ENCODE results near the gene EED. TPM values are rescaled to one million over a fixed set of nuclear protein-coding genes. Genes with fewer than 3 reads are reported as not detected.
"Not testable (repeated sequence)": the region's sequence is repeated elsewhere in the genome, so short reads cannot be mapped to it uniquely, and the experiment has no call there.

EED gene
- polyA plus RNA-seq, 1 donor, result 28.0 TPM

- Histone ChIP-seq H3K36me3 (ENCODE audit: control insufficient read depth, insufficient read depth, low read length) (no peaks in the 10 kb centered on the region), H3K4me1 (ENCODE audit: control insufficient read depth, insufficient read depth, low read length) (no peaks in the 10 kb centered on the region), H3K4me3 (ENCODE audit: low read length) (no peak overlapping the region), H3K27me3 (ENCODE audit: control insufficient read depth, insufficient read depth, low read length) (no peaks in the 10 kb centered on the region), H3K27ac (ENCODE audit: low read length) (no peak overlapping the region), H3K9me3 (ENCODE audit: control insufficient read depth, low read depth, low read length) (no peaks in the 10 kb centered on the region)
- 0% methylated on average over 1 of the region's 3 CpGs for WGBS (ENCODE audit: insufficient coverage, low lambda C conversion rate)
- peak in 1 of 2 donors; percentile 20 for DNase-seq
These were observed 47.1 kb downstream of the EED start for GRCh38 chr11:86291466-86292262.

GRCh38 chr11:86292912-86293616 is 48.5 kb downstream of the EED start:
- DNase-seq, result no peak
- H3K36me3 ChIP-seq (ENCODE audit: control insufficient read depth, insufficient read depth, low read length), result no peaks in the 10 kb centered on the region
- H3K27me3 ChIP-seq (ENCODE audit: control insufficient read depth, insufficient read depth, low read length), result no peaks in the 10 kb centered on the region
- 100% methylated on average over 1 of the region's 6 CpGs for WGBS (ENCODE audit: insufficient coverage, low lambda C conversion rate)
- no peaks in the 10 kb centered on the region for H3K9me3 ChIP-seq (ENCODE audit: control insufficient read depth, low read depth, low read length)
- H3K4me1 ChIP-seq (ENCODE audit: control insufficient read depth, insufficient read depth, low read length), result no peaks in the 10 kb centered on the region
- H3K27ac ChIP-seq (ENCODE audit: low read length), result no peak overlapping the region
- H3K4me3 ChIP-seq (ENCODE audit: low read length), result no peak overlapping the region

- H3K36me3 ChIP-seq (ENCODE audit: control insufficient read depth, insufficient read depth, low read length), result no peaks in the 10 kb centered on the region
- H3K9me3 ChIP-seq (ENCODE audit: control insufficient read depth, low read depth, low read length), result no peaks in the 10 kb centered on the region
- H3K27ac ChIP-seq (ENCODE audit: low read length), result no peak overlapping the region
- H3K27me3 ChIP-seq (ENCODE audit: control insufficient read depth, insufficient read depth, low read length), result no peaks in the 10 kb centered on the region
- H3K4me1 ChIP-seq (ENCODE audit: control insufficient read depth, insufficient read depth, low read length), result no peaks in the 10 kb centered on the region
- H3K4me3 ChIP-seq (ENCODE audit: low read length), result no peak overlapping the region
- DNase-seq, result peak in 1 of 2 donors; percentile 27
These were observed 49.5 kb downstream of the EED start for GRCh38 chr11:86294026-86294425.

- no peaks in the 10 kb centered on the region for H3K27me3 ChIP-seq (ENCODE audit: control insufficient read depth, insufficient read depth, low read length)
- no peaks in the 10 kb centered on the region for H3K9me3 ChIP-seq (ENCODE audit: control insufficient read depth, low read depth, low read length)
- no peak overlapping the region for H3K27ac ChIP-seq (ENCODE audit: low read length)
- no peaks in the 10 kb centered on the region for H3K4me1 ChIP-seq (ENCODE audit: control insufficient read depth, insufficient read depth, low read length)
- 0% methylated on average over 1 of the region's 6 CpGs for WGBS (ENCODE audit: insufficient coverage, low lambda C conversion rate)
- DNase-seq, result no peak
- peak overlapping the region; percentile 96 for H3K4me3 ChIP-seq (ENCODE audit: low read length)
- no peaks in the 10 kb centered on the region for H3K36me3 ChIP-seq (ENCODE audit: control insufficient read depth, insufficient read depth, low read length)
These were observed 57.2 kb downstream of the EED start for GRCh38 chr11:86301742-86302091.

- no peaks in the 10 kb centered on the region for H3K27me3 ChIP-seq (ENCODE audit: control insufficient read depth, insufficient read depth, low read length)
- no peaks in the 10 kb centered on the region for H3K4me1 ChIP-seq (ENCODE audit: control insufficient read depth, insufficient read depth, low read length)
- H3K27ac ChIP-seq (ENCODE audit: low read length), result peak within 1 kb of the TSS; percentile 58
- WGBS (ENCODE audit: insufficient coverage, low lambda C conversion rate), result no CpG with 5 or more reads among the region's 30 CpGs
- DNase-seq, result peak; percentile 95 to 97
- H3K4me3 ChIP-seq (ENCODE audit: low read length), result peak within 1 kb of the TSS; percentile 96
- no peaks in the 10 kb centered on the region for H3K36me3 ChIP-seq (ENCODE audit: control insufficient read depth, insufficient read depth, low read length)
- no peaks in the 10 kb centered on the region for H3K9me3 ChIP-seq (ENCODE audit: control insufficient read depth, low read depth, low read length)
These were observed 57.7 kb downstream of the EED start, which contains the start of gene HIKESHI for GRCh38 chr11:86302092-86302793. HIKESHI (plus strand) TSS chr11:86302240; CDS start chr11:86302449, 209 bp downstream.

- H3K4me1 ChIP-seq (ENCODE audit: control insufficient read depth, insufficient read depth, low read length), result no peaks in the 10 kb centered on the region
- no peak overlapping the region for H3K27ac ChIP-seq (ENCODE audit: low read length)
- no peaks in the 10 kb centered on the region for H3K9me3 ChIP-seq (ENCODE audit: control insufficient read depth, low read depth, low read length)
- DNase-seq, result no peak
- 100% methylated on average over 2 of the region's 2 CpGs for WGBS (ENCODE audit: insufficient coverage, low lambda C conversion rate)
- H3K4me3 ChIP-seq (ENCODE audit: low read length), result peak overlapping the region; percentile 96
- no peaks in the 10 kb centered on the region for H3K27me3 ChIP-seq (ENCODE audit: control insufficient read depth, insufficient read depth, low read length)
- H3K36me3 ChIP-seq (ENCODE audit: control insufficient read depth, insufficient read depth, low read length), result no peaks in the 10 kb centered on the region
These were observed 58.7 kb downstream of the EED start for GRCh38 chr11:86303257-86303656.

GRCh38 chr11:86308710-86309109 is 64.2 kb downstream of the EED start:
- no CpG with 5 or more reads among the region's 4 CpGs for WGBS (ENCODE audit: insufficient coverage, low lambda C conversion rate)
- DNase-seq; H3K9me3 ChIP-seq (ENCODE audit: control insufficient read depth, low read depth, low read length); H3K27me3 ChIP-seq (ENCODE audit: control insufficient read depth, insufficient read depth, low read length); H3K36me3 ChIP-seq (ENCODE audit: control insufficient read depth, insufficient read depth, low read length); H3K4me3 ChIP-seq (ENCODE audit: low read length); H3K4me1 ChIP-seq (ENCODE audit: control insufficient read depth, insufficient read depth, low read length); H3K27ac ChIP-seq (ENCODE audit: low read length): not testable (repeated sequence)

GRCh38 chr11:86313793-86314192 is 69.2 kb downstream of the EED start:
- H3K4me1 ChIP-seq (ENCODE audit: control insufficient read depth, insufficient read depth, low read length), result no peaks in the 10 kb centered on the region
- WGBS (ENCODE audit: insufficient coverage, low lambda C conversion rate), result no CpG with 5 or more reads among the region's 2 CpGs

GRCh38 chr11:86314636-86315035 is 70.1 kb downstream of the EED start:
- peaks cover 2% of the 10 kb centered on the region for H3K36me3 ChIP-seq (ENCODE audit: control insufficient read depth, insufficient read depth, low read length)
- no peaks in the 10 kb centered on the region for H3K9me3 ChIP-seq (ENCODE audit: control insufficient read depth, low read depth, low read length)
- H3K27ac ChIP-seq (ENCODE audit: low read length), result no peak overlapping the region
- H3K27me3 ChIP-seq (ENCODE audit: control insufficient read depth, insufficient read depth, low read length), result no peaks in the 10 kb centered on the region
- no peaks in the 10 kb centered on the region for H3K4me1 ChIP-seq (ENCODE audit: control insufficient read depth, insufficient read depth, low read length)
- no peak overlapping the region for H3K4me3 ChIP-seq (ENCODE audit: low read length)
- no peak for DNase-seq
- WGBS (ENCODE audit: insufficient coverage, low lambda C conversion rate), result no CpG with 5 or more reads among the region's 2 CpGs

More at GRCh38 chr11:86313793-86314192, 69.2 kb downstream of the EED start:
- Histone ChIP-seq H3K9me3 (ENCODE audit: control insufficient read depth, low read depth, low read length) (no peaks in the 10 kb centered on the region), H3K27ac (ENCODE audit: low read length) (no peak overlapping the region), H3K4me3 (ENCODE audit: low read length) (no peak overlapping the region), H3K36me3 (ENCODE audit: control insufficient read depth, insufficient read depth, low read length) (peaks cover 2% of the 10 kb centered on the region), H3K27me3 (ENCODE audit: control insufficient read depth, insufficient read depth, low read length) (no peaks in the 10 kb centered on the region)
- no peak for DNase-seq
